Esophagus mucosa (tissue), 1 donor: Measurements from ENCODE around the gene MYOF. TPM values are rescaled to one million over a fixed set of nuclear protein-coding genes. Genes with fewer than 3 reads are reported as not detected.
A peak's percentile ranks its signal among the peaks of the same experiment; 100 is the strongest.
"Not testable (repeated sequence)": the region's sequence is repeated elsewhere in the genome, so short reads cannot be mapped to it uniquely, and the experiment has no call there.

ENCODE experiments used
- ATAC-seq: fragments of 200-7000 bp; cut with Tn5 transposase; one replicate; pipeline ENCODE4 v1.9.1; 2020
- total RNA-seq: library from RNA; stranded (reverse); gene quantifications from one replicate; pipeline ENCODE4 v1.2.4, GENCODE V29; 2023
- donor health status: DM: yes; HTN: yes; CAD: no.

Gene MYOF
- total RNA-seq, 1 donor from 2014 or later, result 134 TPM

GRCh38 chr10:93383562-93383981, 98.6 kb downstream of the MYOF start:
- peak; percentile 9 for ATAC-seq

DNA sequence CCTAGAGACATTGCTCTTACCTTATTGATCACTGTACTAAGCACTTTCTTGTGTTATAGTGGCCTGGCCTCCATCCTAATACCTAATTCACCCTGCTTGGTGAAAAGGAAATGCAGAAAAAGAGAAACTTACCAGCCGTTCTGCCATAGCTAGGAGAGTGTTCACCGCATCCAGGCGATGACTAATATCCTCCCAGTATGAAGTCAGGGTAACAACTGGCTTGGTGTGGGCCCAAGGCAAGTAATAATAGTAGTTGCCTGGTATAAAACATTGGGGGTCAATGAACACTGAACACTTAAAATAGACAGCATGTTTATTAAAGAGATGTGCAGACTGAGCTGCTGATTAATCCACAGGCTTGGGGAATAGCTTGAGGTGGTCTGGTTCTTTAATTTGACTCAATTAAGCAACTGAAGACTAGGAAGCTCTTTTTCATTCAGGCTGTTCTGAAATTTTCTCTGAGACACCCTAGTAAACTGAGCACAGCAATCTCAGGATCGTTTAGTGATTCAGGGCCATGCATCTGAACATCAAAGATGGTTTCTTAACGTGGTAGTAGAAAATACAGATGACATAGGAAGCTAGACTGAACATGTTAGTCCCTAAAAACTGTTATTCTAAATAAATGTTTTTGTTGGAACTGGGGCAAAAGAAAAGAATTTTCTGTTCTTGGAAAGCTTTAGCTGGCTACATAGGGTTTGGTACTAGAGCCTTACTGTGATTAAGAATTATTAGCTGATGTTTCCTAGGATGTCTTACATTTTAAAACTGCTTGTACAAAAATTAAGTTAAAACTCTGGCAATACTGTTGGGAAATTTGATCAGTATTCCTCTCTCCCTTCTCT, 102.2 kb downstream of the MYOF start:
- ATAC-seq, result no peak

GRCh38 chr10:93378997-93379730, 103.0 kb downstream of the MYOF start:
- ATAC-seq, result no peak

GRCh38 chr10:93378039-93378438, 104.1 kb downstream of the MYOF start:
- ATAC-seq, result no peak

GRCh38 chr10:93376372-93377293, 105.5 kb downstream of the MYOF start:
- ATAC-seq, result peak; percentile 92

GRCh38 chr10:93370961-93371360, 111.2 kb downstream of the MYOF start:
- no peak for ATAC-seq

DNA sequence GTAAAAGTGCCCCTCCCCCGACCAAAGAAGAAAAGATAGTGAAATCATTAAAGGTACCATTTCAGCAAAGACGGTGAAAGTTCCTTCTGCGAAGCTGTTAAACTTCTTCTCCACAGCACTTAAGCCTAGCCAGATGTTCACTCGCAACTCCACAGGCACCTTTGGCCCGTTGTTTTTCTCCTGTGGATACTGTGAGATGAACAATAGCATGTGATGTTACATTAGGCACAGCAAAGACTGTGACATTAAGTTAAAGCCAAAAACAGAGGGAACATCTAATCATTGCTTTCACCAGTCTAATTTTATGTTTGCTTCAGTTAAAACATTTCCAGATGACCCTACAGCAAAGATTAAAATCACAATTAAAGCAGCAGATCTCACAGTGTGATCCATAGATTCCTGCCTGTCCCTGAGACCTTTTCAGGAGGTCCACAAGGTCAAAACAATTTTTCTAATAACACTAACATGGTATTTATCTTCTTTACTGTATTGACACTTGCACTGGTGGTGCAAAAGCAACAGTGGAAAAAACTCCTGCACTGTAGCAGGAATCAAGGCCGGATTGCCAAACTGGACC, 112.5 kb downstream of the MYOF start:
- no peak for ATAC-seq

GRCh38 chr10:93368210-93368609, 113.9 kb downstream of the MYOF start:
- ATAC-seq, result no peak

DNA sequence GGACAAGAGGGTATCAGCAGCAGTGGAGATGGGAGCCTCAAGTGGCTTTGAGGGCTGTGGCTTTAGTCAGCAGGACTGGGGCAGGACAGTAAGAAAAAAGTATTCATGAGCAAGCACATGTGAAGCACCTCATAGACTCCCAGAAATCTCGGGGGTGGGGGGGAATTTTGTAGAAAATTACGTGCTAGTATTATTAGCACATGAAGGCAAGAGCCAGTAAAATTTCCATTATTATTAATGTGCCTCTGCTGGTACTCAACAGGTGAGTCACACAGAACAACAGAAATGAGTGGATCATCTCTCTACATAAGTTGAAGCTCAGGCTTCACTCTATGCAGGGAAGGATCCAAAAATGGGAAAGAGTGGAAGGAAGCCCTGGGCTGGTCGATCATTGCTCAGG, 114.5 kb downstream of the MYOF start:
- no peak for ATAC-seq

- no peak for ATAC-seq
Measured at GRCh38 chr10:93364966-93365365, 117.2 kb downstream of the MYOF start.

DNA sequence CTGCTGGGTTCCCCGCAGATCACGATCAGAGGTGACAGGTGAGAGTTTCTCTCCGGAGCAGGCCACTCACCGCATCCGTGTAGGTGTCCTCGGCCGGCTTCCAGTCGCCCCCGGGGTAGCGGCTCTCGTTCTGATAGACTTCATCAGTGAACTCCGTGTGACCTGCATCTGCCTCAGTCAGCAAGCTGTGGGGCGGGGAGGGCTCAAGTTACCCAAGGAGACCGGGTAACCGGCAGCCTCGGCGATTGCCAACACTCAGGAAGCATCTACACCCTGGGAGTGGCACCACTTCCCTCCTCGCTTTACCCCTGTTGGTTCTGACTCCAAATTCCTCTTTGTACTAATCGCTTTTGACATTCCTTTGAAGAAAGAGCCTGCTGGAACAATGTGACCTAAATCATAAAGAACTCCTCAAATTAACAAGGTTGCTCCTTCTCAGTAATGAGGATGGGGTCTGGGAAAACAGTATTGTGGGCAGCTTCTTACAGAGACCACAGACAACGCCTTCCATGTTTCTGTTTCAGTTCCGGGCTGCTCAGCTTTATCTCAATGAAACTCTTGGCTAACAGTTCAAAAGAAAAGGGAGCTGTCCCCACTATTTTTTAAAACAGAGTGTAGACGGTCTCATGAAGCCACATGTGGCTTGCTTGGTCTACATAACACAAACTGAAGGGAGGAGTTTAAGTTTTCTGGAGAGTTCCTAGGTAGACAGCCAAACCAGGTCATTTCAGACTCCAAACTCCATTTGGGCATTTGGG, 118.1 kb downstream of the MYOF start:
- ATAC-seq, result peak; percentile 84

DNA sequence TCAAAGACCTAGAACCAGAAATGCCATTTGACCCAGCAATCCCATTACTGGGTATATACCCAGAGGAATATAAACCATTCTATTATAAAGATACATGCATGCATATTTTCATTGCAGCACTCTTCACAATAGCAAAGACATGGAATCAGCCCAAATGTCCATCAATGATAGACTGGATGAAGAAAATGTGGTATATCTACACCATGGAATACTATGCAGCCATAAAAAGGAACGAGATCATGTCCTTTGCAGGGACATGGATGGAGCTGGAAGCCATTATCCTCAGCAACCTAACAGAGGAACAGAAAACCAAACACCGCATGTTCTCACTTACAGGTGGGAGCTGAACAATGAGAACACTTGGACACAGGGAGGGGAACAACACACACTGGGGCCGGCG, 123.7 kb downstream of the MYOF start:
- not testable (repeated sequence) for ATAC-seq

GRCh38 chr10:93357680-93358079, 124.5 kb downstream of the MYOF start:
- peak; percentile 78 for ATAC-seq

DNA sequence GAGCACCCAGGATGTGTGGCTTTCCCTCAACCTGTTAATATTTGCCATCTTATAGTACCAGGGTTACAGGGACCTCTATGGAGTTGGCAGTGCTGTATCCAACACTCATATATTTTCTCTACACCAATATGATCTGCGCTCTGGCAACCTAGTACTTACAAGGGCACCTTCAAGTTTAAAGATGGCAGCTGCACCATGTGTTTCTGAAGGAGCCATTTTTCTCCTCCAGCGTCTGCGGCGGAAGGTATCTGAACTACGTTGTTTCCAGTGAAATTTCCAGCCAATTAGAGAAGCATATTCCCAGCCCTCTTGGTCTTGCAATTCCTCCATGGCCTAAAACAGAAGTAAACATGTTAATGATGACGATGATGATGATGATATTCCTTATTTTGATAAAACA, 125.6 kb downstream of the MYOF start:
- ATAC-seq, result no peak

DNA sequence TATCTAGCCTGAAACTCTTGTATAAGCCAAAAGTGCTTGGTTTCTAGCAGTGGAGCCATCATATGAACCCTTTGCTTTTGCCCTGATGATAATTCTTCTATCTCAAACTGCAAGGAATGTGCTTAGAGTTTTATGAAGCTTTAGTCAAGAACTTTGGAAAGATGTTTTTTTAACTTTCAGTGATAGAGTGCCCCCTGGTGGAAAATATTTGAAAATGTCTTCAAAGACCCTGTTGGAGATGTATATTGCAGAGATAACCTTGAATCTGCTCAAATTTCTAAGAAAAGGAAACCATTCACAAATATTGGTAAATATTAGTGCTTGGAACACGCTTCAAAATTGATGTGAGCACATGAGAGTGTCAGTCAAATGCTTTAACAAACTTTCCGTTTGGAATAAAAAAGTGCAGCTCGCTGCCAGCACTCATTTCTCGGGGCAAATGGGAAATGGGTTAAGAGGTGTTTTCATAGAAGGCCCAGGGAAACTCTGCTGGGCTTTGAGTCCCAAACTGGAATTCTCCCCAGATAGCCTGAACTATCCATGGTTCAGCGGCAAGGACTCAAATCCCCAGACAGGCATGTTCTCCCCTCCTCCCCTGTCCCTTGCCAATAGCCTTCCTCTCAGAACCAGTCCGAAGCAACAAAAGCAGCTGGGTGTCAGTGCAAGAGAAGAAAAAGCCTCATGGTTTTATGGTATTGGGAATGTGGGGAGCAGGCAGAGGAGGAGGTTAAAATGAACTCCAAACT, 129.3 kb downstream of the MYOF start:
- ATAC-seq, result no peak

- ATAC-seq, result no peak
Measured at GRCh38 chr10:93346694-93347093, 135.4 kb downstream of the MYOF start.

GRCh38 chr10:93346108-93346507, 136.0 kb downstream of the MYOF start:
- no peak for ATAC-seq

DNA sequence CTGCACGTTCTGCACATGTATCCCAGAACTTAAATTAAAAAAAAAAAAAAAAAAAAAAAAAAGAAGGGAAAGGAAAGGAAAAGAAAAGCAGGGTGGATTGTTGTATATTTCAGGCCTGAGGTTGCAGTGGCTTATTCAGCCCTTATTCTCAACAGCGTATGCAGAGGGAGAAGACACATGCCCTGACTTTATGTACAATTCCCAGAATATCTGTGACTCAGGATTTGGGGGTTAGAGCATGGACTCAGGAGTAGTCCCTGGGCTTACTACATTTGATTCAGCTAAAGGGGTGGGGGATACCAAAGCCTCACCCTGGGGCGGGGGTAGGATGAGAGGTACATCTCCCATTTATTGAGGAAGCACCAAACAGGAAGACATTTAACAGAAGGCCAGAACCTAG, 137.4 kb downstream of the MYOF start:
- no peak for ATAC-seq

- no peak for ATAC-seq
Measured at GRCh38 chr10:93342921-93343320, 139.2 kb downstream of the MYOF start.

DNA sequence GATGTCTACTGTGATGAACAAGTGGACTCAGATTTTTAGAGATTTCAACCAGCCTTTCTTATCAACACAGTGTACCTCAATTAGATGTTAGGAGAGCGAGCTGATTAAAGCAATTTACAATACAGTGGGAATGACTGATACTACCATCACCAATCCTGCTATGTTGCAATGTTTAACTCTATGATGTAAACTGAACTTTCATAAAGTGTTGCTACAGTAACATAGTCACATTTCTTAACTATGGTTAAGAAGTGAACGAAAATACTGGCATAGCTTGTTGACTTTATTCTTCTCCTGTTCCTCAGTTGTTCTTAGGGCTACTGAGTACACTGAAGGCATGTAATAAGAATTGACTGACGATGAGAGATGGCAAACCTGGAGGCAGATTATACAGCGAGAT, 139.8 kb downstream of the MYOF start:
- no peak for ATAC-seq

DNA sequence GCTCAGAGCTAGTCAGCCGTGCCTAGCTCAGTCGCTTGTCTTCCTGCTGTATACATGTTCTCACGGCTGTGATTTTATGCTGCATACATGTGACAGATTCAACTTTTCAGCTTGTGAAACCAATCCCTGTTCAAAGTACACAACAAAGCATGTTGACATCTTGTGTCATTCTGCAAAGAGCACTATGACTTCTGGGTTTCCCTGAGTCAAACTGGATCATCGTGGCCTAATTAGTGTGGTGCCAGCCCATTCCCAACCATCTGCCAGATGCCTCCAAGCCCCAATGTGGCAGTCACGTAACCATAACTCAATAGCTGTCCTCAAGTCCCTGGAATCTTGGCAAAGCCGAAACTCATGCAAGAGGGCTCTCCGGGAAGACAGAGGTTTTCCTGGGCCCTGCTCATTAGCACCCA, 144.8 kb downstream of the MYOF start:
- no peak for ATAC-seq
